UCSD-AML1 (cell line): ENCODE measurements around the gene CDH13.

ENCODE experiments used
- DNase-seq: peaks from one replicate; lab custom pipeline; 2025; ENCODE audit not compliant: unreplicated experiment; lab: John Stamatoyannopoulos, UW

CDH13 gene

DNA sequence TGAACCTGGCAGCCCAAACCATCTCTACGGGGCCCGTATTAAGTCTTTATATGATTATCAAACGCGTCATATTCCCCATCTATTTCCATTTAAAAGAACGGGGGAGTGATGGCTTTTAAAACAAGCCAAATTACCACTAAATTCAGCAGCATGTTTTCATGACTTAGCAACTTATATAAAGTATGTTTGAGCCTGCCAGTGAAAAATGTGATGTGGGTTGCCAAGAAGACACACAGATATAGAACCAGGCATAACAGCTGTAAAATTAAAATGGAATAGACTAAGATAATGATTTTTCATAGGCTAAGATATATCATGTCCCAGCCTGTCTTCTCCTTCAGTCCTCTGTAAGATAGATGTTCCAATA lies 1136.2 kb downstream of the CDH13 start:
- DNase-seq: no peak

DNA sequence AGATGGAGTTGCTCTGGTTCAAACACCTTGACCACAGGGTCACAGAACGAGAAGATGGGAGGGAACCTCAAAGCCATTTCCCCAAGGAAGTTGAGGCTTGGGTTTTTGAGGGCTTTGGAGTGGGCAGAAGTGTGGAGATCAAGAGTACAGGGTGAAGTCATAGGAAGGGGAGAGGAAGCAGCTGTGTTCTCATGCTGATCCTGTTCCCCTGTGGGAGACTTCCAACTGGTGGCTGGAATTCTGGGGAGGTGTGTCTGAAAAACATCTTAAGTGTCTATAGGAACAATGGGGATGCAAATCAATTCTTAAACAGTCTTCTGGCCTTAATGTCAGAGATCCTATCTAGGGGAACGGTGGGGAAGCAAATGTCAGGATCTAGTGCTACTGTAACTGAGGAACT lies 1142.2 kb downstream of the CDH13 start:
- no peak for DNase-seq

DNA sequence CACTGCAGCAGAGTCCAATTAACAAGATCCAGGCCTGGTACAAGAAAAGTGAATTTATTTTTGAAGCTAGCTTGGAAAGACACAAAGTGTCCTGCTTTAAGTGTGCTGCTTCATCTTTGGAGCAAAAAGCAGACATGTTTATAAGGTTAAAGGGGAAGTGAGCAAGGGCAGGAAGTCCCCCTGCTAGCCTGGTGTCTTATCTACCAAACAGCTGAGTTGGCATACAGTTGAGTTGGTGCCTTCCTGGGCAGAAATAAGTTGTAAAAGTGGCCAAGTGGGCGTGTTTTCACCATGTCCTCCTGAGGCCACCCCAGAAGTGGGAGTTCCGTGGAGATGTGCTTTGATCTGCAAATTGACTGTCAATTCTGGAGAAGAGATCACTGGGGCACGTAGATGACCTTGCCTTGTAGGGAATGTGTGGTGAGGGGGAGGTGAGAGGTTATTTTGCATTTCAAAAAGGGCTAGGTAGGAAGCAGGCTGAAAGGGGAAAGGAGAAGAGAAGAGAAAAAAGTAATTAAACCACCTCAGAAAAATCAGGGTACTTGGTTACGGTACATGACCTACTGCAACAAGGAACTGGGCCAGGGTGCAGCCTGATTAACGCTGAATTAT lies 1142.7 kb downstream of the CDH13 start:
- peak; percentile 32 for DNase-seq

DNA sequence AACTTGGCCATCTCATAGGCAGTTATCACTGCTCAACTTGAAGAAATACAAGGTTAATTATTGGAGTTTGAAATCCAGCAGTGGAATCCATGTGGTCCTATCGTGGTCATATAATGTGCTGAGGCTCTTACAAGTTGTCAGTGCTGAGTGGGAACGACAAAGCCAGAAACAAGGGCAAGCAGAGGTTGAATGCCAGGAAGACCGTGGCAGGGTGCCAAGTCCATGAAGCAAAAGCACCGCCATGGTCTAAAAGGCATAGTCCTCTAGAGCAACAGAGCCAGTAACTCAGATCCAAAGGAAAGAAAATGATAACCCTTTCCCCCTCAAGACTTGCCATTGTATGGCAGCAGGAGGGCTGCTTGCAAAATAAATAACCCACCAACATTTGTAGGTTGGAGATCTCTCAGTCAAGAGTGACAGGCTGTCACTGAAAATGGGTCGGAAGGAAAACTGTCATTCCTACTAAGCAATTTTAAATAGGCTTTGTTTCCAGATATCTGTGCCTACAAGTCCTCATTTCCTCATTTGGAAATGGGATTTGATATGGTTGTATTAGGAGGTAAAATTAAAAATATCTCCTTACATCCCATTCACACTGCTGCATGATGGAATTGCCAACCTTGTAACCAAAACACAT lies 1144.7 kb downstream of the CDH13 start:
- no peak for DNase-seq

DNA sequence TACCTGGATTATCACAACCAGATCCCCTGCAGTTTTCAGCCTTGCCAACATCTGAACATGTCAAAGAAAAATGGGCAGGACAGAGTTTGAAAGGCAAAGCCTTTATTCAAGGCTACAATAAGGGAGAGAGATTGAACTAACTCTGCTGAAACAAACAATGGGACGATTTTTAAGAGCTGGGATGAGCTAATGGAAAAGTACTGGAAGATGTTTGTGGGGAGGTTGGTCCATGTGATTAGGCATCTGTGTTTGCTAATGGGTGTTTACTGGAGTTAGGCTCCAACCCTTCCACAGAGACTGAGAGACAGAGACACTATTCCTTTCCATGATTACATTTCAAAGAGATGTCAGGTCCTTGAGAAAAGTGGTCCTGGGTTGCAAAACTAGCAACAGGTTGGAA lies 1146.0 kb downstream of the CDH13 start:
- DNase-seq: no peak

DNA sequence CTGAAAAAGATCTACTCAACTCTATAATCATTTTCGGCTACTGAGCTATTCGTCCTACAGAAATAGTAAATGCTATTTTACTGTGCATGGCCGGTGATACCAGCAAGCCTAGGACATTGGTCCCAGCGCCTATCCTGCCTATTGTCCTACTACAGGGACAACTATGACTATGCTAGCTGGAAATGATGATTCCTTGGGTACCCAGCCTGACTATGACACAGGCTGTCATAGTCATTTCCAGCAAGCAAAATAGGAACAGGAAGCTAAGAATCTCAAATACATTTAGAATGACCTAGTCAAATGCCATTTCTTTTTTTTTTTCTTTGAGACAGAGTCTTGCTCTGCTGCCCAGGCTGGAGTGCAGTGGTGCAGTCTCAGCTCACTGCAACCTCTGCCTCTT lies 1147.3 kb downstream of the CDH13 start:
- no peak for DNase-seq

DNA sequence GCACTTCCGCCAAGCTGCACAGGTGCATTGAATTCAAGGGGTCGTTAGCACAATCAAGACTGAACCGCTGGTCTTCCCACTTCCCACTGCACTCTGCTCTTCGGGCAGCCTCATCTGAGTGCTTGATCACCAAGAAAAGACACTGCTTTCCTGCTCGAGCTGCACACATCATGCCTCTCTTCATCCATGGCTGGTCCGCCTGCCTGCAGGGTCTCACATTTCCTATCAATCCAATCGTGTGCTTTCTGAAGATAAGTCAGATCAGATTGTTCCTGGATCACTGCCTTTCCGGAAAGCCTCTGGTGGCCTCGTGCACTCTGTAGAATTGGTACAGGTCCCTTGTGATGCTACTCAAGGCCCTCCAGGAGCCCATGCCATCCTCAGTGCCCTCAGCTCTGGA lies 1150.2 kb downstream of the CDH13 start:
- no peak for DNase-seq

DNA sequence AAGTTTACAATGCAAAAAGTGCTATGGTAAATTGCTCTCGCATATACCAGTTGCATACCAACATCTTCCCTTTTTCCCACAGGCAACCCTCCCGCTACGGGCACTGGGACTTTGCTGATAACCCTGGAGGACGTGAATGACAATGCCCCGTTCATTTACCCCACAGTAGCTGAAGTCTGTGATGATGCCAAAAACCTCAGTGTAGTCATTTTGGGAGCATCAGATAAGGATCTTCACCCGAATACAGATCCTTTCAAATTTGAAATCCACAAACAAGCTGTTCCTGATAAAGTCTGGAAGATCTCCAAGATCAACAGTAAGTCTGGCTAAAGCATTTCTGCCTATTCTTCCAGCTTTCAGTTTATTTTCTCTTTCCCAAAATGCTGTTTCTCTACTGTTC lies 1153.1 kb downstream of the CDH13 start:
- DNase-seq: no peak

DNA sequence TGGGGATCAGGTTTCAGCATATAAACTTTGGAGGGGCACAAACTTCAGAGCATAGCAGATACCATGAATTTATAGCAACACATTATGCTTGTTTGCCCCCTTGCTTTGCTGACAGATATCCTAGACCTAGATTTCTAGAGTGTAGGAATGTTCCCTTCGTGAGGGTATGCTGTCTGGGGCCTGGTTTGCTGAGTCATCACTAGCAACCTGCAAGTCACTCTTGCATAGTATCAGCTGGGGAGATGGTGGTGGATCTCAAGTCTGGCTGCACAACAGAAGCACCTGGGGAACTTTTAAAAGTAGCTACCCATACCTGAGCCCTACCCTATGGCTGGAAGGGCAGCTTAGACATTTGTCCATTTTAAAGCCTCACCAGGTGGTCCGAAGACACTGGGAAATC lies 1158.7 kb downstream of the CDH13 start:
- no peak for DNase-seq

DNA sequence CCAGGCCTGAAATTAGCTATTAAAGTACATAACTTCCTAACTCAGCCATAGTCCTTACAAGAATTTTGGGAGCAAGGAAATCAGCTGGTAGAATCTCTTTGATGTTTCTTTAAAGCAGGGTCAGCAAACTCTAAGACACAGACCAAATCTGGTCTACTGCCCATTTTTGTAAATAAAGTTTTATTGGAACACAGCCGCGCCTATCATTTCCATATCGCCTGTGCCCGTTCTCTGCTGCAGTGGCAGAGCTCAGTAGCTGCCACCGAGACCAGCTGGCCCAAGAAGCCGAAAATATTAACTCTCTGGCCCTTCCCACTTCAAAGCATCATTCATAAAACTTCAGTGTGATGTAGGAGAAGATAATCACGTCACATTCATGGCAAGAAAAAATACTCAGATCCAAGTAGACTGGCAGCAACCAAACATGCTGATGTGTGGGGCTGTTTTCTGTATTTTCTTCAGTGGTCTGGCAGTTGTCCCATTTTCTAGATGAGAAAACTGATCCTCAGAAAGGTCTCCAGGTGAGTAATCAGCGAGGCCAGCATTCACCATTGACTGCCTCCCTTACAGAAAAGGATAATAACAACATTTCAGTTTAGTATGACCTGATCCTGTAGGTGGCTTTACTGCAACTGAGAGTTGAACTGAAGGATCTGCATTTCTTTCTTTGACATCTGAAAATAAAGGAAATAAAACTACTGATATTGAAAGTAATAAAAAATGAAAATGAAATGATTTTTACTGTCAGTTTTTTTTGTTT lies 1163.1 kb downstream of the CDH13 start:
- DNase-seq: no peak

DNA sequence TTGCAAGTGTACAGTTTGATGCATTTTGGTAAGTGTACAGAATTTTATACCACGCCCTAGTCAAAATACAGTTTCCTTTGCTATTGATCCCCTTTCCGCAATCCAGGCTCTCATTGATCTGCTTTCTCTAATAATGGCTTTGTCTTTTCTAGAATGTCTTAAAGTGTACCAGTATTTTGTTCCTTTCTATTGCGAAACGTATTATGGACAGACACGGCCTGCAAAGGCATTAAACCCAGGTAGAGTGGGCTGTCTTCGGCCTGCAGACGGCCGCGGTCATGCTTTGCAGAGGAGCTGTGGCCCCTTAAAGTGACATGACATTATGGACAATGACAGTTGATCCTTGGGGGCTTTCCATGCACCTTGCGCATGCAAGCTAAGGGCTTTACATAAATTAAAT lies 1165.1 kb downstream of the CDH13 start:
- DNase-seq: no peak

DNA sequence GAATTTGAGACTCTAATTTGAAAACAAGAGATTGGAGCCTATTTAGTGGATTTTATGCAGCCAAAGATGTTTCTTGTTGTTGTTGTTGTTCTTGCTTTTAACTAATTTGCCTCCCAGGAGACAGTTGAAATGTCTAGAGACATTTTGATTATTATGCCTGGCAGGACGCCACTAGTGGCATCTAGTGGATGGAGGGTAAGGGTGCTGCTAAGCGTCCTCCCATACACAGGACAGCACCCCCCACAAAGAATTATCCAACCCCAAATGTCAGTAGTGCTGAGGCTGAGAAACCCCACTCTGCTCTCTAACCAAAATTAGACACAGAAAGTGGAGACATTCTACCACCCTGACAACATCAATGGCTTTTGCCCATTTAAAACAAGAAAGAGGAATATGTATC lies 1165.6 kb downstream of the CDH13 start:
- no peak for DNase-seq

DNA sequence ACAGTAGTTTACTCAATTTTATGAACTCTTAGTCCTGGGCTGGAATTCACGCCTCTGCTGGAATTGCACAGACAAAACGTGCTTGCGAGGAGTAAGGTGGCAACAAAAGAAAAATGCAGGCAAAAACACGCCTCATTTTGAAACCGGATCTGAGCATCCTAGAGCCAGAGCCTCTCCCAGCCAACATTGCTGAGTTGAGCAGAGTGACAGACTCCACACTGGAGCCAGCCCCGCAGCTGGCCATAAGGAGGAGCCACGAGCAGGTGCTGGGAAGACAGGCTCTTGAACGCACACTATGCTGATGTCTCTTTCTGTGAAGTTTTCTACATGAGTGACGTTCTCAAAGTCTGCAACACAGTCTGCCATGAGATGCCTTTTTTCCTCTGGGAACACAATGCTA lies 1166.4 kb downstream of the CDH13 start:
- no peak for DNase-seq

DNA sequence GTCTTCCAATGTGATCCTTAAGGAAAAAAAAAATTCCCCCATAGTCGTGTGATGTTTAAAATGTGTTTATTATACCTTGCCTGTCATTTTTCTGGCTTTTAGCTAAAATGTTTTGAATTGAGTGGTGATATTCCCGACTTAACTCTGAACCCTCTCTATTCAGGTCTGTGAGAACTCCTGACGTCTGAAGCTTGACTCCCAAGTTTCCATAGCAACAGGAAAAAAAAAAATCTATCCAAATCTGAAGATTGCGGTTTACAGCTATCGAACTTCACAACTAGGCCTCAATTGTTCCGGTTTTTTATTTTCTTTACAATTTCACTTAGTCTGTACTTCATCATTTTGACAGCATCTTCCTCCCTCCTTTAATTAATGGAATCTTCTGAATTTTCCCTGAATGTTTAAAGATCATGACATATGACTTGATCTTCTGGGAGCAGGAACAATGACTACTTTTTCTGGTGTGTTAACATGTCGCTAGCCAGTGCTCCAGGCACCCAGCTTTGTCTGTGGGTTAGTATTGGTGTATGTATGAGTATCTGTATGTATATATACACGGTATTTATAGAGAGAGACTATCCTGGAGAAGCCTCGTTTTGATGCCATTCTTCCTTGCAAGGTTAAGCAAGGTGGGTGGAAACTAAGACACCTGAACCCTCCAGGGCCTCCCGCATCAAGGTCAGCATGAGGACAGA lies 1168.2 kb downstream of the CDH13 start:
- DNase-seq: no peak

DNA sequence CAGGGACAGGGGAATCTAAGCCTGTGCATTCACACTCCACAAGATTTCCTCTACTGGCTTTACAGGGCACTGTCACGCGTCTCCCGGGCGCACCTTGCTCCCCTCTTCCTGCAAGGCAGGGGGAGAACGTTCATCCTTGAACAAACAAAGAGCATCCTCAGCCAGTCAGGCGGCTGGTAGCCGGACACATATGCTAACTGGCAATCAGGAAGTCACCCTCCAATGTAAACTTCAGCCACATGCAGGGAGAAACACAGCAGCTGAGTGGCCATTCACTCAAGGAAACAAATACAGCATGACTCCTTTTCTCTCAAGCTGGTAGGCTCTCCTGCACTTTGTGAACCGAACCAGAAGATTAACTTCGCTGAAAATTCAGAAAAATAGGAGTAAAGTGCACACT lies 1170.2 kb downstream of the CDH13 start:
- DNase-seq: no peak

DNA sequence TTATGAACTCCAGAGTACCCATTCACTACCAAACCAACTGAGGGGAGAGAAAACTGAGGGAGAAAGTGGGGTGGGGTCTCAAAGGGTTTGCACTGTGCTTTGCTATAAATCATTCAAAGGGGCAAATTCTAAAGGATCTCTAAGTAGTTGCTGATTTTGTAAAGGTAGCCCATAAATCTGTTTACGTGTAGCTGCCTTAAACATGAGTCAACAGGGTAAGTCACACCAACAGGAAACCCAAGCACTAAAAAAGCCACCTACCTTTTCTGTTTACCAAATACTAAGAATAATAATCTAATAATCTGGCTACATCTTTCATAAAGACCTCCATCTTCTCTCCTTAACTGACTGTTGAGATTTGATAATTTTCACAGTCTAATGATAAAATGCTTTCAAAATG lies 1172.6 kb downstream of the CDH13 start:
- no peak for DNase-seq

DNA sequence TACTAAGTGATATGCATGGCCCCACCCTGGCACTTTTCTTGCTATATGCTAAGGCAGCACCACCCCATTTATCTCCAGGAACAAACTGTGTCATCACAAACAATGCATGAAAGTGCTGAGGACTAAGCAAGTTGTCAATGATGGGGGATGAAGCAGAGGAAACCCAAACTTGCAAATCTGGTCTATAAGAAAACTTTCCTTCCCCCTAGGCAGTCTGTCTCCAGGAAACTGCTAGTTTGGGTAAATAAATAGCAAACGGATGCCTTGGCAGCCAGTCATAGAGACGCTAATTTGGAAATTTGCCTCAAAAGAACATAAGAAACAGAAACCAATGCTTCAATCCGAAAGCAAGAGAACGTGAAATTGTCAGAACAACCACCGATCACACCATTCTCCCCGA lies 1175.4 kb downstream of the CDH13 start:
- no peak for DNase-seq

DNA sequence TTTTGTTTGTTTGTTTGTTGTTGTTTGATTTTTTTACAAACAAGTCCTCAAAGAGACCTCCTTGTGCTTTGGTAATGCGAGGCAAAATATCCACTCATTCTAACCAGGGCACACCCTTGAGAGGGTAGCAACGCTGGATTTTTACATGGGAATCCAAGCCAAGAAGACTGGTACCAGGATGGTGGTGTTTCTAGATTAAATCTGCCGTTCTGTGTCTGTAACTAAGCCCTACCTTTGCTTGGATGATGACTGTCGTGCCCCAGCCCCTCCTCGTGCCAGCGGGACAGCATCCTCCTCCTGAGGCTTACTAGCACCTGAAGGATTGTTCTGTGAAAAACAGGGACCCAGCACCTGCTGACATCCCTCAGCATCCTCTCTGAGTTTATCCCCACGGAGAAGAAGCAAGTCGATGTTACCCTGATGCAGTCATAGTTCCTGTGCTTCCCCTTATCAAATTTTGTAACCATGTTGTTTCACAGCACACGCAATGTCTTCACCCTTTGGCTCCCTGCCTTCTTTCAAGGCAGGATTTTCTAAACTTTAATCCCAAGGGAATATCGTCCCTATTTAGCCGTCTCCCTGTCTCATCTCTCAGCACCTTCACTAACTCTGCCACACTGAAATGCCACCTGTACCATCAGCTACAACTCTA lies 1175.9 kb downstream of the CDH13 start:
- no peak for DNase-seq

DNA sequence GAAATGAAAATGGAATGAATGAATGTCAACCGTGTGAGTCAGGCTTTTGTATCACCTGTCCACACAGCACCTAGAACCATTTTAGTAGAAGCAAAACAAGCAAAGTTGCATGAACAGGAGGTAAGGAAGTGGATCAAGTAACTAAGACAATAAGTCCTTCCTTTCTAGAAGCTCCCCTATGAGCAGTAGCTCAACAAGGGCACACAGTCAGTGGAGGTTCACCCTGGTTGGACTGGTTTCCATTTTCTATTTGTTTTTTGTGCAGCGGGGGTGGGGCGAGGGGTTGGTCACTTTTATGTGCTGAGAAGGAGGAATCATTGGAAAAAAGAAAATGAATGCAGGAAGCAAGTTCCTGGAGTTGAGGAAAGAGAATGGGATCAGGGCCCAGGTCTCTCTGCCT lies 1177.0 kb downstream of the CDH13 start:
- DNase-seq: no peak

DNA sequence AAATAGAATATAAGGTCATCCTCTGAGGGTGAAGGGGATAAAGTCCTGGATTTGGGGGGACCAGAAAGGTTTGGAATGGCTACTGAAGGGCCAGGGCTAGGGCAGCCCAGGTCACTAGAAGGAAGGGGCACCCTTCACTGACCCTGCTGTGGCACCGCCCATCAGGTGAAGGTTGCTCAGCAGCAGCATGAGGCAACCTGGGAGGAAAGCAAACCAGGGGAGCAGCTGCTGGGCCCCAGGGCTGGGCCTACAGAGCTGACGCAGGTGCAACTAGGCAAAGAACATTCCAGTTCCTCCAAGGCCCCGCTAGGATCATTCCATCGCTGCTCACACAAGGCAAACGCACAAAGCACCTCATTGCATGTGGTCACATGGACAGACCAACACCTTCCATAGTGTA lies 1177.6 kb downstream of the CDH13 start:
- DNase-seq: no peak

DNA sequence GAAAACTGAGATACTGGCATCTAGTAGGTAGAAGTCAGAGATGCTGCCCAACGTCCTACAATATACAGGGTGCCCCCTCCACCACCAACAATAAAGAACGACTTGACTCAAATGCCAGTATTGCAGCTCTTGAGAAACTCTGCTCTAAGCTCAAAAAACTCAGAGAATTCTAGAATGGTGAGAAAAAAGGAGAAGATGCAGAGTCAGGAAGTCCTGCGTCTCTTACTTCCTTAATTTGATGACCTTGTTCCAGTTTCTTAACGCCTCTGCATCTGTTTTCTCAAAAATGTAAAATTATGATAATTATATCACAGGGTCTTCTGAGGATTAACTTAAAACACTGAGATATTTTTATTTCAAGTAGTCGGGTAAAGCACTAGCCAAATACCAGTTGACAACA lies 1179.3 kb downstream of the CDH13 start:
- DNase-seq: no peak

DNA sequence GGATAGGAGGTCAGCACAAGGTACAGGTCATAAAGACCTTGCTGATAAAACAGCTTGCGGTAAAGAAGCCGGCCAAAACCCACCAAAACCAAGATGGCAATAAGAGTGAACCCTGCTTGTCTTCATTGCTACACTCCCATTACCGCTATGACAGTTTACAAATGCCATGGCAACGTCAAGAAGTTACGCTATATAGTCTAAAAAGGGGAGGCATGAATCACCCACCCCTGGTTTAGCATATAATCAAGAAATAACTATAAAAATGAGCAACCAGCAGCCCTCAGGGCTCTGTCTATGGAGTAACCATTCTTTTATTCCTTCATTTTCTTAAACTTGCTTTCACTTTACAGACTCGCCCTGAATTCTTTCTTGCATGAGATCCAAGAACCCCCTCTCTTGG lies 1180.0 kb downstream of the CDH13 start:
- no peak for DNase-seq
